ENCODE data around the gene TNRC18. TPM values are rescaled to one million over a fixed set of nuclear protein-coding genes. Genes with fewer than 3 reads are reported as not detected.

TNRC18 gene
- polyA plus RNA-seq, 1 donor from 2014 or later = 23.6 TPM

DNA sequence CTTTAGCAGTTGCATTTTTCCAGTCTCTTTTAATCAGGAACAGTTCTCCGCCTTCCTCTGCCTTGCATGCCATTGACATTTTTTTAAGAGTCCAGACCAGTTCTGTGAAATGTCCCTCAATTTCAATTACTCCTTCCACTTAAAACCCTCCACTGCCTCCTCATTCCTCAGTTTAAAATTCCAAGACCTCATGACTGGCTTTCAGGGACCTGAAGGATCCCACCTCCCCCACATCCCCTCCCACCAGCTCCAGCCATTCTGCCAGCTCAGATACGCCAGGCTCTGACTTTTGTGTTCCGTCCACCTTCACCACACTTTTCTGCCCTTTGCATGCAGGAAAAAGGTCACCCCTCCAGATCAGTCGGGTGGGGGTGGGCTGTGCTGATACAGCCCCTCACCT, 8.7 kb downstream of the TNRC18 start:
- H2AFZ ChIP-seq (ENCODE audit: low read depth, low read length) = no peak overlapping the region
- H3K4me3 ChIP-seq (ENCODE audit: low read length) = no peak overlapping the region
- no peak overlapping the region for H3K27ac ChIP-seq (ENCODE audit: low read length)
- TF ChIP-seq MXI1 (conservative IDR thresholded peaks at IDR 0.05; ENCODE audit: poor library complexity, severe bottlenecking) = no peak
- no peak for TF ChIP-seq EZH2 (IDR thresholded peaks at IDR 0.05; ENCODE audit: borderline replicate concordance, insufficient read depth, low read length, poor library complexity, severe bottlenecking)
- TF ChIP-seq SMC3 (conservative IDR thresholded peaks at IDR 0.05; ENCODE audit: poor library complexity) = no peak
- TF ChIP-seq, protein P1, sequence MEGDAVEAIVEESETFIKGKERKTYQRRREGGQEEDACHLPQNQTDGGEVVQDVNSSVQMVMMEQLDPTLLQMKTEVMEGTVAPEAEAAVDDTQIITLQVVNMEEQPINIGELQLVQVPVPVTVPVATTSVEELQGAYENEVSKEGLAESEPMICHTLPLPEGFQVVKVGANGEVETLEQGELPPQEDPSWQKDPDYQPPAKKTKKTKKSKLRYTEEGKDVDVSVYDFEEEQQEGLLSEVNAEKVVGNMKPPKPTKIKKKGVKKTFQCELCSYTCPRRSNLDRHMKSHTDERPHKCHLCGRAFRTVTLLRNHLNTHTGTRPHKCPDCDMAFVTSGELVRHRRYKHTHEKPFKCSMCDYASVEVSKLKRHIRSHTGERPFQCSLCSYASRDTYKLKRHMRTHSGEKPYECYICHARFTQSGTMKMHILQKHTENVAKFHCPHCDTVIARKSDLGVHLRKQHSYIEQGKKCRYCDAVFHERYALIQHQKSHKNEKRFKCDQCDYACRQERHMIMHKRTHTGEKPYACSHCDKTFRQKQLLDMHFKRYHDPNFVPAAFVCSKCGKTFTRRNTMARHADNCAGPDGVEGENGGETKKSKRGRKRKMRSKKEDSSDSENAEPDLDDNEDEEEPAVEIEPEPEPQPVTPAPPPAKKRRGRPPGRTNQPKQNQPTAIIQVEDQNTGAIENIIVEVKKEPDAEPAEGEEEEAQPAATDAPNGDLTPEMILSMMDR (IDR thresholded peaks at IDR 0.05; ENCODE audit: poor library complexity, severe bottlenecking) = no peak
- no peak for TF ChIP-seq POLR2AphosphoS5 (IDR thresholded peaks at IDR 0.05)
- TF ChIP-seq, protein P2, sequence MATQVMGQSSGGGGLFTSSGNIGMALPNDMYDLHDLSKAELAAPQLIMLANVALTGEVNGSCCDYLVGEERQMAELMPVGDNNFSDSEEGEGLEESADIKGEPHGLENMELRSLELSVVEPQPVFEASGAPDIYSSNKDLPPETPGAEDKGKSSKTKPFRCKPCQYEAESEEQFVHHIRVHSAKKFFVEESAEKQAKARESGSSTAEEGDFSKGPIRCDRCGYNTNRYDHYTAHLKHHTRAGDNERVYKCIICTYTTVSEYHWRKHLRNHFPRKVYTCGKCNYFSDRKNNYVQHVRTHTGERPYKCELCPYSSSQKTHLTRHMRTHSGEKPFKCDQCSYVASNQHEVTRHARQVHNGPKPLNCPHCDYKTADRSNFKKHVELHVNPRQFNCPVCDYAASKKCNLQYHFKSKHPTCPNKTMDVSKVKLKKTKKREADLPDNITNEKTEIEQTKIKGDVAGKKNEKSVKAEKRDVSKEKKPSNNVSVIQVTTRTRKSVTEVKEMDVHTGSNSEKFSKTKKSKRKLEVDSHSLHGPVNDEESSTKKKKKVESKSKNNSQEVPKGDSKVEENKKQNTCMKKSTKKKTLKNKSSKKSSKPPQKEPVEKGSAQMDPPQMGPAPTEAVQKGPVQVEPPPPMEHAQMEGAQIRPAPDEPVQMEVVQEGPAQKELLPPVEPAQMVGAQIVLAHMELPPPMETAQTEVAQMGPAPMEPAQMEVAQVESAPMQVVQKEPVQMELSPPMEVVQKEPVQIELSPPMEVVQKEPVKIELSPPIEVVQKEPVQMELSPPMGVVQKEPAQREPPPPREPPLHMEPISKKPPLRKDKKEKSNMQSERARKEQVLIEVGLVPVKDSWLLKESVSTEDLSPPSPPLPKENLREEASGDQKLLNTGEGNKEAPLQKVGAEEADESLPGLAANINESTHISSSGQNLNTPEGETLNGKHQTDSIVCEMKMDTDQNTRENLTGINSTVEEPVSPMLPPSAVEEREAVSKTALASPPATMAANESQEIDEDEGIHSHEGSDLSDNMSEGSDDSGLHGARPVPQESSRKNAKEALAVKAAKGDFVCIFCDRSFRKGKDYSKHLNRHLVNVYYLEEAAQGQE (IDR thresholded peaks at IDR 0.05; ENCODE audit: borderline replicate concordance) = no peak
- no peaks in the 10 kb centered on the region for H3K36me3 ChIP-seq (ENCODE audit: insufficient read depth, low read length)
- no peaks in the 10 kb centered on the region for H3K27me3 ChIP-seq (ENCODE audit: insufficient read depth, low read depth, low read length)
- no peaks in the 10 kb centered on the region for H3F3A ChIP-seq (ENCODE audit: insufficient read depth, low read length, poor library complexity, severe bottlenecking)
- H3K9ac ChIP-seq (ENCODE audit: low read length) = no peak overlapping the region
- no peaks in the 10 kb centered on the region for H3K9me2 ChIP-seq (ENCODE audit: insufficient read depth, low read length)
- H3K79me2 ChIP-seq (replicated peaks; ENCODE audit: insufficient read depth, low read length) = peaks cover 96% of the 10 kb centered on the region
- no peaks in the 10 kb centered on the region for H4K20me1 ChIP-seq (ENCODE audit: insufficient read depth)
- H3K4me2 ChIP-seq (ENCODE audit: low read length) = no peak overlapping the region
- H3K9me3 ChIP-seq (ENCODE audit: low read length) = no peaks in the 10 kb centered on the region

DNA sequence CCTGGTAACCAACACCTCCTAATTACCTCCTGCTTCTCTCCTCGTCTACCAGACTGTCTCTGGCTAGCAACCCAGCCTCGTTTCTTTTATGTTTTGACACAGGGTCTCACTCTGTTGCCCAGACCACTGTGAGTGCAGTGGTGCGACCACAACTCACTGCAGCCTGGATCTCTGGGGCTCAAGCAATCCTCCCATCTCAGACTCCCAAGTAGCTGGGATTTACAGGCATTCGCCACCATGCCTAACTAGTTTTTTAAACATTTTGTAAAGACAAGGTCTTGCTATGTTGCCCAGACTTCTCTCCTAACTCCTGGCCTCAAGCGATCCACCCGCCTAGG, 10.2 kb downstream of the TNRC18 start:
- Histone ChIP-seq H3K9ac (ENCODE audit: low read length) (no peak overlapping the region), H3K27me3 (ENCODE audit: insufficient read depth, low read depth, low read length) (no peaks in the 10 kb centered on the region), H3K27ac (ENCODE audit: low read length) (no peak overlapping the region), H3K9me2 (ENCODE audit: insufficient read depth, low read length) (no peaks in the 10 kb centered on the region), H4K20me1 (ENCODE audit: insufficient read depth) (no peaks in the 10 kb centered on the region), H3K4me2 (ENCODE audit: low read length) (no peak overlapping the region), H3K36me3 (ENCODE audit: insufficient read depth, low read length) (no peaks in the 10 kb centered on the region), H3K9me3 (ENCODE audit: low read length) (no peaks in the 10 kb centered on the region), H3K4me3 (ENCODE audit: low read length) (no peak overlapping the region), H3F3A (ENCODE audit: insufficient read depth, low read length, poor library complexity, severe bottlenecking) (no peaks in the 10 kb centered on the region), H2AFZ (ENCODE audit: low read depth, low read length) (no peak overlapping the region), H3K79me2 (replicated peaks; ENCODE audit: insufficient read depth, low read length) (peaks cover 96% of the 10 kb centered on the region)
- TF ChIP-seq TAF1 (IDR thresholded peaks at IDR 0.05; ENCODE audit: low read depth) (no peak), POLR2AphosphoS5 (IDR thresholded peaks at IDR 0.05) (no peak), EZH2 (IDR thresholded peaks at IDR 0.05; ENCODE audit: borderline replicate concordance, insufficient read depth, low read length, poor library complexity, severe bottlenecking) (no peak), MXI1 (conservative IDR thresholded peaks at IDR 0.05; ENCODE audit: poor library complexity, severe bottlenecking) (no peak), EP300 (conservative IDR thresholded peaks at IDR 0.05; ENCODE audit: poor library complexity, severe bottlenecking) (no peak), SMC3 (conservative IDR thresholded peaks at IDR 0.05; ENCODE audit: poor library complexity) (no peak), RAD21 (conservative IDR thresholded peaks at IDR 0.05) (no peak)
- TF ChIP-seq, protein P2 (IDR thresholded peaks at IDR 0.05; ENCODE audit: borderline replicate concordance) = no peak
- TF ChIP-seq, protein P1 (IDR thresholded peaks at IDR 0.05; ENCODE audit: poor library complexity, severe bottlenecking) = no peak
